Right lobe of liver (tissue), 6 donors: ENCODE results near the gene MSANTD1. TPM values are rescaled to one million over a fixed set of nuclear protein-coding genes. Genes with fewer than 3 reads are reported as not detected.

Experiments
- ATAC-seq, 4 donors: fragments of 200-7000 bp; cut with Tn5 transposase; one replicate each; pipeline ENCODE4 v1.9.1; 2020; ENCODE audit warnings: mild to moderate bottlenecking in 4 of 4, moderate library complexity in 4 of 4
- DNase-seq, 3 donors: peaks; one replicate each; pipeline ENCODE4 v3.0.0-alpha.2; 2020
- H3K27ac ChIP-seq, 3 donors: fragments of 200-600 bp; one replicate each; pipeline ENCODE4 v1.8.0; 2022
- H3K27me3 ChIP-seq, 2 donors: fragments of 200-600 bp; one replicate each; pipeline ENCODE4 v1.8.0; 2022
- H3K36me3 ChIP-seq, 4 donors: fragments of 200-600 bp; sonication (generic) in 1 of 4; one replicate each; pipeline versions ENCODE4 v1.5.1 to v1.8.0; 2017 to 2022; ENCODE audit warnings: control low read depth in 1 of 4
- H3K4me1 ChIP-seq, 4 donors: fragments of 200-600 bp; sonication (generic) in 1 of 4; one replicate each; pipeline versions ENCODE4 v1.5.1 to v1.8.0; 2017 to 2022; ENCODE audit warnings: control low read depth in 1 of 4
- H3K4me3 ChIP-seq, 3 donors: fragments of 200-600 bp; one replicate each; pipeline ENCODE4 v1.8.0; 2022
- H3K9me3 ChIP-seq, 4 donors: fragments of 200-600 bp; sonication (generic) in 1 of 4; one replicate each; pipeline versions ENCODE4 v1.5.1 to v1.8.0; 2017 to 2022; ENCODE audit warnings: control low read depth in 1 of 4
- POLR2A ChIP-seq: fragments of 450-650 bp; IDR thresholded peaks from one replicate; pipeline ENCODE4 v1.6.1; 2017; ENCODE audit warnings: antibody characterized with exemption, mild to moderate bottlenecking
- WGBS: methylation state at CpG from one replicate; pipeline ENCODE4 v1.1.6; 2018; ENCODE audit warnings: low coverage, low lambda C conversion rate; ENCODE audit not compliant: insufficient coverage; ENCODE audit errors: missing lambda C conversion rate; 5-methylcytosine and 5-hydroxymethylcytosine counted together
- intact Hi-C, 2 donors: fragments of 100-400 bp; cut with DNase I; formaldehyde crosslinking; loops; one replicate each; pipeline versions ENCODE4 v1.11.2 to v1.14.1; 2022
- total RNA-seq, 6 experiments: library from RNA; depleted of rRNA in 2 of 6; stranded (reverse); fragments of >200 nt in 2 of 6; fragmentation: NEBNext Ultra II Directional in 3 of 6; extraction: Animal tissue kit (Norgen Biotek cat#: 25700) in 3 of 6; gene quantifications; one replicate each; pipeline versions ENCODE4 v1.1.0 to v1.2.4, GENCODE V29; 2016 to 2023
- TF ChIP-seq, protein P1 (sequence below), 4 donors: fragments of 200-600 bp in 3 of 4; fragments of 450-650 bp in 1 of 4; IDR thresholded peaks; one replicate each; pipeline versions ENCODE4 v1.5.1 to v1.8.0; 2016 to 2022; ENCODE audit warnings: antibody characterized with exemption in 4 of 4, mild to moderate bottlenecking in 2 of 4
- donor health status: DM: no; HTN: yes; CAD: no.
- donor health status: DM: no; HTN: no; CAD: no.
- donor health status: DM: no; HTN: no; CAD: no.
- donor health status: DM: no; HTN: yes; CAD: no.
- donor health status: DM: no; HTN: yes; CAD: no.

Gene MSANTD1
- total RNA-seq, 6 experiments from 2014 or later, result 0.46 to 0.84 (median 0.64) TPM; not detected in 1

DNA sequence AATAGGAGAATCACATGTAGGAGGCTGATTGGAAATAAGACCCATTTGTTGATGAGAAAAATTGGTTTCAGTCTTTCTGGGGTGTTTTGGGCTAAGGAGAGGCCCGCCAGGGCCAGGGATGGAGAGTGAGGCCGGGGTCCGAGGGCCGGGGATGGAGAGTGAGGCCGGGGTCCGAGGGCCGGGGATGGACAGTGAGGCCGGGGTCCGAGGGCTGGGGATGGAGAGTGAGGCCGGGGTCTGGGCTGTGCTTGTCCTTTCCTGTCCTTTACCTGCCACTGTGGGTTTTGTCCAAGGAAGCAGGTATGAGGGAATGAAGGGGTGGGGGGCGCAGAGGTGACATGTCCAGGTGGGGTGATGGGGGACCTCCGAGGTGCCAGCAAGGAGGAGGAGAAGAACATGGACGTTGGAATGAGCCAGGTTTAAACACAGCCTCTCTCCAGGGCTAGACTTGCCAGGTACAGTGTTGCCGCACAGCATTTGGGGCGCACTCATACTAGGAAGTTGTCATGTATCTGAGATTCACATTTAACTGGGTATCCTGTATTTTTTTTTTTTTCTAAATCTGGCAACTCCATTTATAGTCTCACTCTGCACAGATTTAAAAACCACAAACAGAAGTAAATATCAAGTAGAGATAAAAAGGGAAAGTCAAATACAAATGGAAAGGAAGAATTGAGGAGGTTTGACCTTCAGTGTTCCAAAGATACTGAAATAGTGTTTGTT lies 52.7 kb downstream of the MSANTD1 start:
- no peak for TF ChIP-seq POLR2A
- TF ChIP-seq, protein P1, sequence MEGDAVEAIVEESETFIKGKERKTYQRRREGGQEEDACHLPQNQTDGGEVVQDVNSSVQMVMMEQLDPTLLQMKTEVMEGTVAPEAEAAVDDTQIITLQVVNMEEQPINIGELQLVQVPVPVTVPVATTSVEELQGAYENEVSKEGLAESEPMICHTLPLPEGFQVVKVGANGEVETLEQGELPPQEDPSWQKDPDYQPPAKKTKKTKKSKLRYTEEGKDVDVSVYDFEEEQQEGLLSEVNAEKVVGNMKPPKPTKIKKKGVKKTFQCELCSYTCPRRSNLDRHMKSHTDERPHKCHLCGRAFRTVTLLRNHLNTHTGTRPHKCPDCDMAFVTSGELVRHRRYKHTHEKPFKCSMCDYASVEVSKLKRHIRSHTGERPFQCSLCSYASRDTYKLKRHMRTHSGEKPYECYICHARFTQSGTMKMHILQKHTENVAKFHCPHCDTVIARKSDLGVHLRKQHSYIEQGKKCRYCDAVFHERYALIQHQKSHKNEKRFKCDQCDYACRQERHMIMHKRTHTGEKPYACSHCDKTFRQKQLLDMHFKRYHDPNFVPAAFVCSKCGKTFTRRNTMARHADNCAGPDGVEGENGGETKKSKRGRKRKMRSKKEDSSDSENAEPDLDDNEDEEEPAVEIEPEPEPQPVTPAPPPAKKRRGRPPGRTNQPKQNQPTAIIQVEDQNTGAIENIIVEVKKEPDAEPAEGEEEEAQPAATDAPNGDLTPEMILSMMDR (IDR thresholded peaks at IDR 0.05), result no peak

DNA sequence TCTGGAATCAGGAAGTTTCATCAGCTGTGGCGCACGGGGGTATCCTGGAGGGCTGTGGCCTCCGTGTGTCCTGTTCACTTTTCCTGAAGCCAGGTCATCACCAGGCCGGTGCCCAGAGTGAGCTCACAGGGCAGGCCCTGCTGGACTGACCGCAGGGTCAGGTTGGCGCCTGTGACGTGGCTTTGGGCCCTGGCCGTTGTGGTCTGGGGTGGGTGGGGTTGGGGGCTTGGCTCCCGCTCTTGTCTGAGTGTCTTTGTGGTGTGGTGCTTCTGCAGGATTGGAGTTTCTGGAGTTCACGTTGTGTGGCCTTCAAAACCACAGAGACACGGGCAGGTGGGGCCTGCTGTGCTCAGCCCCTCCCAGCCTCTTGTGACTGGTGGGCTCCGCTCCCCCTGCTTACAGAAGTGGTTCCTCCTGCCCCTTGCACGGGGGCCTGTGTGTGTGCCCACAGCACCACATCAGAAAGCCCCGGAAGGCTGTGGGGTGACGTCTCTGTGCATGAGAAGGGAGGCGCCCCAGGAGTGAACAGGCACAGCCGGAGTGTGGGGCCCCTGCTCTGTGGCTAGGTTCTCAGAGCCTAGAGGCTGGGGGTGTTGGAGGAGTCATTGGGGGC lies 53.3 kb downstream of the MSANTD1 start:
- TF ChIP-seq, protein P1 (IDR thresholded peaks at IDR 0.05), result no peak
- TF ChIP-seq POLR2A, result no peak
- H3K4me3 ChIP-seq, result no peak overlapping the region
- H3K27ac ChIP-seq, result peak overlapping the region in 1 of 3 donors; percentile 8
- 34% methylated on average over 10 of the region's 17 CpGs for WGBS
- H3K27me3 ChIP-seq, result no peaks in the 10 kb centered on the region
- DNase-seq (peak; percentile 28 to 69 (median 59)), ATAC-seq (peak; percentile 54 to 82 (median 62))
- H3K36me3 ChIP-seq, result no peaks in the 10 kb centered on the region
- intact Hi-C loops, result no loop called here
- H3K9me3 ChIP-seq, result no peaks in the 10 kb centered on the region
- H3K4me1 ChIP-seq, result no peaks in the 10 kb centered on the region

More for the DNA sequence above, 52.7 kb downstream of the MSANTD1 start:
- H3K27me3 ChIP-seq, result no peaks in the 10 kb centered on the region
- DNase-seq (peak; percentile 12 to 41 (median 32)), ATAC-seq (no peak)
- 62% methylated on average over 8 of the region's 15 CpGs for WGBS
- H3K27ac ChIP-seq, result peak overlapping the region in 1 of 3 donors; percentile 8
- intact Hi-C loops, result no loop called here
- no peaks in the 10 kb centered on the region for H3K36me3 ChIP-seq
- H3K9me3 ChIP-seq, result no peaks in the 10 kb centered on the region
- no peak overlapping the region for H3K4me3 ChIP-seq
- H3K4me1 ChIP-seq, result no peaks in the 10 kb centered on the region

DNA sequence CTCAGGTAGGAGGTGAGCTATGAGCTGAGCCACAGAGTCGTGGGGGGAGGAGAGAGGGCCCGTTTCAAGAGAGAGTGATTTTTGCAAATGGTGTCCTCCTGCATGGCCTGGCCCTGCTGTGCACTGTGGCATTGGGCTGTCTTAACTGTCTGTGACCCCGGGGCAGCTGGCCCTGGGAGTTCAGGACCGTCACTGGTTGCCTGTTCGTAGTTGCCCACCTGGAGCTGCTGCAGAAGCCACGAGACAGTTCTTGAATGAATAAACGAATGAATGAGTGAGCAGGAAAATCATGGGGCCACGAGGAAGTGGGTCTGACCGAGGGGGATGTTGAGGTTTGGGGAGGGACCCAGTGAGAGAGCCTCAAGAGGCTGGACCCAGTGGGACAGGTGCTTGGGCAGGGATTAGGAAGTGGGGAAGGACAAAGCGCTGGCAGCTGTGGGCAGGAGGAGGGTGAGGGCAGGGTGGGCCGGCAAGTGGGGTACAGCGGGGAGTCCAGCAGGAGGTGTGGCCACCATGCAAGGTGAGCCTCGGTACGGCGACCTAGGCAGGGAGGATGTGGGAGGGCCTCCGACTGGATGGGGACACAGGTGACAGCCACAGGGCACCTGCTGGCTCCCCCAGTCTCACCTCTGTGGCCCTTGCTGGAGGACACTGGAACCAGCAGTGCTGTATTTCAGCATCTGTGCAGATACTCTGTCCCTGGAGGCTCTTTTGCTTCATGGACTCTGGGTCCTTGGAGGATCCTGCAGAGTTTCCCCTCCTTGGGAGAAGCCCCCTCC lies 54.0 kb downstream of the MSANTD1 start:
- DNase-seq (peak; percentile 14 to 55 (median 36)), ATAC-seq (no peak)
- no peaks in the 10 kb centered on the region for H3K9me3 ChIP-seq
- H3K4me3 ChIP-seq, result no peak overlapping the region
- no peak overlapping the region for H3K27ac ChIP-seq
- no peaks in the 10 kb centered on the region for H3K27me3 ChIP-seq
- WGBS, result 51% methylated on average over 12 of the region's 16 CpGs
- no peaks in the 10 kb centered on the region for H3K4me1 ChIP-seq
- TF ChIP-seq, protein P1 (IDR thresholded peaks at IDR 0.05), result no peak
- no peak for TF ChIP-seq POLR2A
- intact Hi-C loops, result no loop called here
- no peaks in the 10 kb centered on the region for H3K36me3 ChIP-seq

GRCh38 chr4:3303565-3303824 lies 54.5 kb downstream of the MSANTD1 start:
- ATAC-seq (no peak), DNase-seq (no peak)
- H3K4me3 ChIP-seq, result no peak overlapping the region
- H3K4me1 ChIP-seq, result no peaks in the 10 kb centered on the region
- WGBS, result 64% methylated on average over 2 of the region's 2 CpGs
- intact Hi-C loops, result no loop called here
- H3K9me3 ChIP-seq, result no peaks in the 10 kb centered on the region
- H3K27me3 ChIP-seq, result no peaks in the 10 kb centered on the region
- H3K27ac ChIP-seq, result no peak overlapping the region
- no peaks in the 10 kb centered on the region for H3K36me3 ChIP-seq
- no peak for TF ChIP-seq POLR2A
- TF ChIP-seq, protein P1 (IDR thresholded peaks at IDR 0.05), result no peak
